HCT116 (cell line): ENCODE data around the gene ADRA2A. TPM values are rescaled to one million over a fixed set of nuclear protein-coding genes. Genes with fewer than 3 reads are reported as not detected.

Source experiments
- ATAC-seq: fragments of 200-7000 bp; cut with Tn5 transposase; 2 replicates; pipeline ENCODE4 v1.9.1; 2020; ENCODE audit warnings: mild to moderate bottlenecking, moderate library complexity
- BruUV-seq: library from RNA; stranded (reverse); fragments of 400-500 nt; replicated peaks from 2 replicates; lab custom pipeline; 2021; lab: Mats Ljungman, UMichigan
- CTCF ChIA-PET: fragments of 300-600 bp; sonication (Branson Sonifier 250); formaldehyde crosslinking; loops from one replicate; lab custom pipeline; 2021; ENCODE audit warnings: antibody characterized with exemption; lab: Charles Lee
- POLR2A ChIA-PET: fragments of 300-600, 350-600 bp; sonication (Branson Sonifier 250); formaldehyde crosslinking; loops from one replicate; lab custom pipeline; 2021; ENCODE audit warnings: antibody characterized with exemption; lab: Charles Lee
- RAD21 ChIA-PET, 2 experiments: fragments of 300-600 bp; sonication (Branson Sonifier 250); formaldehyde crosslinking; loops; one replicate each; lab custom pipeline; 2023; ENCODE audit warnings: low total read pairs in 2 of 2; ENCODE audit not compliant: uncharacterized antibody in 2 of 2, unreplicated experiment in 2 of 2, low non-redundant PET in 1 of 2; lab: Charles Lee
- DNase-seq: peaks from one replicate; pipeline ENCODE4 v3.0.0-alpha.2; 2010; ENCODE audit warnings: low read depth, low spot score
- H2AFZ ChIP-seq: fragments of 200-600 bp; shearing (Covaris generic), sonication (generic); 2 replicates; pipeline ENCODE4 v1.6.1; 2017; ENCODE audit warnings: low read depth, mixed run types, mixed read lengths, antibody characterized with exemption, low read length; ENCODE audit not compliant: poor library complexity, severe bottlenecking
- H3K27ac ChIP-seq: 2 replicates; pipeline ENCODE4 v1.5.1; 2012; ENCODE audit warnings: low read depth, low read length
- H3K27me3 ChIP-seq: fragments of 200-600 bp; sonication (generic); 2 replicates; pipeline ENCODE4 v1.6.1; 2016; ENCODE audit warnings: mixed run types, low read length, mixed read lengths; ENCODE audit not compliant: insufficient read depth
- H3K36me3 ChIP-seq, 2 experiments: fragments of 200-500 bp in 1 of 2; fragments of 200-600 bp in 1 of 2; sonication (Bioruptor generic) in 1 of 2; sonication (generic) in 1 of 2; 2 replicates each; pipeline versions ENCODE4 v1.5.1 to v1.6.1; 2014 to 2016; ENCODE audit warnings: low read length in 2 of 2, inconsistent platforms in 1 of 2, mixed read lengths in 1 of 2, mixed run types in 1 of 2; ENCODE audit not compliant: insufficient read depth in 2 of 2, control insufficient read depth in 1 of 2
- H3K4me1 ChIP-seq, 2 experiments: fragments of 200-600 bp in 1 of 2; sonication (generic) in 1 of 2; 2 replicates each; pipeline versions ENCODE4 v1.5.1 to v1.6.1; 2012 to 2017; ENCODE audit warnings: low read length in 2 of 2, inconsistent platforms in 1 of 2, mild to moderate bottlenecking in 1 of 2, mixed read lengths in 1 of 2, mixed run types in 1 of 2, moderate library complexity in 1 of 2; ENCODE audit not compliant: insufficient read depth in 2 of 2, control insufficient read depth in 1 of 2
- H3K4me2 ChIP-seq: fragments of 200-600 bp; sonication (generic); 2 replicates; pipeline ENCODE4 v1.6.1; 2017; ENCODE audit warnings: mixed run types, low read length, mixed read lengths
- H3K4me3 ChIP-seq, 2 experiments: fragments of 200-600 bp in 1 of 2; sonication (generic) in 1 of 2; replicated peaks in 1 of 2; 2 replicates each; pipeline ENCODE4 v1.5.1; 2011 to 2016; ENCODE audit warnings: low read length in 2 of 2, control low read depth in 1 of 2, low read depth in 1 of 2, mild to moderate bottlenecking in 1 of 2, mixed read lengths in 1 of 2, mixed run types in 1 of 2
- H3K79me2 ChIP-seq: fragments of 200-600 bp; sonication (generic); 2 replicates; pipeline ENCODE4 v1.6.1; 2017; ENCODE audit warnings: mild to moderate bottlenecking, mixed run types, low read length, moderate library complexity, mixed read lengths; ENCODE audit not compliant: insufficient read depth
- H3K9ac ChIP-seq: fragments of 200-600 bp; sonication (generic); 2 replicates; pipeline ENCODE4 v1.6.1; 2016; ENCODE audit warnings: low read length, mixed read lengths
- H3K9me2 ChIP-seq: fragments of 200-600 bp; sonication (generic), shearing (Covaris generic); 2 replicates; pipeline ENCODE4 v1.6.1; 2017; ENCODE audit warnings: mixed run types, mild to moderate bottlenecking, moderate library complexity; ENCODE audit not compliant: insufficient read depth
- H3K9me3 ChIP-seq, 2 experiments: fragments of 200-500 bp in 1 of 2; fragments of 200-600 bp in 1 of 2; sonication (Bioruptor generic) in 1 of 2; sonication (generic) in 1 of 2; 2 replicates each; pipeline ENCODE4 v1.6.1; 2014 to 2017; ENCODE audit warnings: low read length in 2 of 2, mixed read lengths in 2 of 2, inconsistent platforms in 1 of 2, low read depth in 1 of 2, mild to moderate bottlenecking in 1 of 2, mixed run types in 1 of 2, moderate library complexity in 1 of 2; ENCODE audit not compliant: control insufficient read depth in 1 of 2, insufficient read depth in 1 of 2
- H4K20me1 ChIP-seq: fragments of 200-600 bp; sonication (generic), shearing (Covaris generic); 2 replicates; pipeline ENCODE4 v1.6.1; 2017; ENCODE audit warnings: mixed run types, mild to moderate bottlenecking, moderate library complexity; ENCODE audit not compliant: insufficient read depth
- CEBPB ChIP-seq: IDR thresholded peaks from 2 replicates; pipeline ENCODE4 v1.6.1; 2012; ENCODE audit warnings: low read depth
- EZH2 ChIP-seq: fragments of 200-600 bp; sonication (generic); IDR thresholded peaks from 2 replicates; pipeline ENCODE4 v1.6.1; 2017; ENCODE audit warnings: antibody characterized with exemption, mixed run types
- EZH2phosphoT487 ChIP-seq: fragments of 200-600 bp; IDR thresholded peaks from 2 replicates; pipeline ENCODE4 v1.6.1; 2018; ENCODE audit warnings: antibody characterized with exemption, borderline replicate concordance
- POLR2A ChIP-seq: IDR thresholded peaks from 2 replicates; pipeline ENCODE4 v1.7.0; 2011; ENCODE audit warnings: borderline replicate concordance; ENCODE audit not compliant: insufficient read depth, insufficient read length; ENCODE audit errors: extremely low read depth
- POLR2AphosphoS5 ChIP-seq: IDR thresholded peaks from 2 replicates; pipeline ENCODE4 v1.6.1; 2011; ENCODE audit warnings: mild to moderate bottlenecking, low read depth, low read length, moderate library complexity
- SRF ChIP-seq: IDR thresholded peaks from 2 replicates; pipeline ENCODE4 v1.6.1; 2012; ENCODE audit warnings: low read depth
- TCF7L2 ChIP-seq: IDR thresholded peaks from 2 replicates; pipeline ENCODE4 v1.7.0; 2011; ENCODE audit warnings: borderline replicate concordance, inconsistent platforms; ENCODE audit not compliant: insufficient read depth, insufficient read length; ENCODE audit errors: extremely low read depth
- YY1 ChIP-seq: IDR thresholded peaks from 2 replicates; pipeline ENCODE4 v1.6.1; 2011; ENCODE audit warnings: low read length, low read depth, moderate library complexity, mild to moderate bottlenecking; ENCODE audit not compliant: insufficient replicate concordance; ENCODE audit errors: extremely low read depth
- ZBTB33 ChIP-seq: IDR thresholded peaks from 2 replicates; pipeline ENCODE4 v1.6.1; 2011; ENCODE audit warnings: mild to moderate bottlenecking, low read length, moderate library complexity; ENCODE audit not compliant: insufficient replicate concordance; ENCODE audit errors: extremely low read depth
- ZNF274 ChIP-seq: fragments of 200-500 bp; sonication (Bioruptor generic); IDR thresholded peaks from 2 replicates; pipeline ENCODE4 v1.6.1; 2014; ENCODE audit warnings: mild to moderate bottlenecking, low read depth, low read length, inconsistent platforms
- intact Hi-C: fragments of 100-400 bp; cut with micrococcal nuclease; formaldehyde crosslinking; loops from 2 replicates; pipeline ENCODE4 v1.10.0; 2022
- total RNA-seq: library from RNA; stranded (reverse); gene quantifications from one replicate; pipeline ENCODE4 v1.2.1, GENCODE V29; 2021; ENCODE audit not compliant: unreplicated experiment
- TF ChIP-seq, protein P1 (sequence below): IDR thresholded peaks from 2 replicates; pipeline ENCODE4 v1.6.1; 2012
- TF ChIP-seq, protein P2 (sequence below): IDR thresholded peaks from 2 replicates; pipeline ENCODE4 v1.6.1; 2012; ENCODE audit warnings: low read depth

The ADRA2A gene
- total RNA-seq, 1 experiment from 2014 or later, result 0.15 TPM

DNA sequence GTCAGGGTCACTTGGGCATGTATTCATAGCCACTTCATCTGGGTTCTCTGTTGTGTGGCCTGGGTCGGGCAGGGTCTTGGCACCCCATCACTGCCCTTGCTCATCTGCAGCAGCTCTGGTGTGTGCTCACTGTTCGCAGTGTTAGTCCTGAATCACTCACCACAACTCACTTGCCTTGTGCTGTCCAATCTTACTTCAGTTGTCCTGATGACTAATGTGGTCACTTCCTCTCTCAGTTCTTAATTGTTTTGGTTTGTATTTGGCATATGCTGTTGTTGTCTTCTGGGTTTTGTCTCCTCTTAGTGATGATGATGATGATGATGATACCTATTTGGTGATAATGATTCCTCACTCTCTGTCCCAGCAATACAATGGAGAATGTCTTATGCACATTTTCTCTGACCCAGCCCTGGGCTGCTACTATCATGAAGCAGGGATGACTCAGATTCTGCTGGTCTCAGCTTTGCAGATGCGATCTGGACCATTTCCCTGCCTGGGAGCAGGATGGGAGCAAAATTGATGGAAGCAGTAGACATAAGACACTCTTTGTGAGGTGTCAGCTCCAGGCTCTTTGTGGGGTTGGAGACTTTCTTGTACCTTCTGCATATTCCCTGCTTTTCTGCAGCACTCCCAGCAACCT lies 17.0 kb downstream of the ADRA2A start:
- no peak overlapping the region for H3K4me3 ChIP-seq
- H3K4me1 ChIP-seq, result peaks cover 0 to 2% of the 10 kb centered on the region in 2 experiments; a peak in 2 of 4 replicates
- no peaks in the 10 kb centered on the region for H3K36me3 ChIP-seq
- ChIA-PET POLR2A (no interaction called here), RAD21 (no interaction called here), CTCF (no interaction called here)
- no peak for DNase-seq
- 0 out of 2 replicates have a peak, but pooled peaks cover 3% of the 10 kb centered on the region for H3K9me2 ChIP-seq
- no peak overlapping the region for H3K4me2 ChIP-seq
- H3K9ac ChIP-seq, result no peak overlapping the region
- H3K27me3 ChIP-seq, result peaks cover 22% of the 10 kb centered on the region; the same call in 1 of the 2 replicates
- no peak overlapping the region for H2AFZ ChIP-seq
- no peak for ATAC-seq
- BruUV-seq, result no TSS peak
- TF ChIP-seq ZNF274 (no peak), CEBPB (no peak)
- TF ChIP-seq, protein P1, sequence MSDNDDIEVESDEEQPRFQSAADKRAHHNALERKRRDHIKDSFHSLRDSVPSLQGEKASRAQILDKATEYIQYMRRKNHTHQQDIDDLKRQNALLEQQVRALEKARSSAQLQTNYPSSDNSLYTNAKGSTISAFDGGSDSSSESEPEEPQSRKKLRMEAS, result no peak
- H4K20me1 ChIP-seq, result no peaks in the 10 kb centered on the region
- H3K27ac ChIP-seq, result no peak overlapping the region
- H3K79me2 ChIP-seq, result no peaks in the 10 kb centered on the region
- H3K9me3 ChIP-seq, result no peaks in the 10 kb centered on the region
- intact Hi-C loops, result no loop called here

DNA sequence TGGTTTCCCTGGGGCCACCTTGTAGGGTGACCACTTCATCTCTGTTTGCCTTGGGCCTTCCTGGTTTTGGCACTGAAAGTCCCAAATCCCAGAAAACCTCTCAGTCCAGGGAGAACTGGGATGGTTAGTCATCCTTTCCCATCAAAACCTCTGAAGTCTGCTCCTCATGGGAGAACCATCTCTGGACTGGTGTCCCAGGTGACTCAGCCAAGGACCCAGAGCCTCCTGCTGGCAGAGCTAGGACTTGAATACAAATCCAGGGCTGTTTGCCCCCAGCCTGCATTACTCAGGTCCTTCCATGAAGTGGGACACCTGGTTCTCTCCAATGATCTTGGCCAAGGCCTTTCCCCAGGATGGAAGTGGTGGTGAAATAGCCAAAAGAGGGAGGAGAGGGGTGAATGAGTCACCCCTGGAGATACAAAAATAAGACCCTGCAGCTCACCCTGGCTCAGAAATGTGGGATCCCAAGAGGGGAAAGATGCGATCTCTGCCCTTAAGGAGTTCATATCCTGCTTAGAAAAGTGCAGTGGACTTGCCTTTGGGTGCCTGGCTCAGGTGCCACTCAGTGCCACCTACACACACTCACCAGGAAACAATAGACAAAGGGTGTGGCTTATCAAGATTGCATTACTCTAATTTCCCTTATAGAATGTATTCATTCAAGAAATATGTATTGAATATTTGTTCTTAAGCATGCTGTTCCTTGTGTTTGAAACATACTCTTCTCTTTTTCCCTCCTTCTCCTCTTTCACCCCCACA lies 22.0 kb downstream of the ADRA2A start:
- no peaks in the 10 kb centered on the region for H3K9me3 ChIP-seq
- H3K9me2 ChIP-seq, result 0 out of 2 replicates have a peak, but pooled peaks cover 3% of the 10 kb centered on the region
- intact Hi-C loops, result loop anchor here (1.0 kb wide), 1 partner anchor 353 kb away; no protein-coding TSS in a partner anchor
- H3K27me3 ChIP-seq, result peaks cover 25% of the 10 kb centered on the region
- H2AFZ ChIP-seq, result no peak overlapping the region
- BruUV-seq, result no TSS peak
- H3K36me3 ChIP-seq, result no peaks in the 10 kb centered on the region
- DNase-seq (peak; percentile 19), ATAC-seq (peak; percentile 78)
- H3K4me1 ChIP-seq, result peaks cover 0 to 7% of the 10 kb centered on the region in 2 experiments; a peak in 2 of 4 replicates
- no peaks in the 10 kb centered on the region for H4K20me1 ChIP-seq
- RAD21 ChIA-PET, result no interaction called here
- no peak overlapping the region for H3K27ac ChIP-seq
- H3K4me3 ChIP-seq, result no peak overlapping the region
- H3K4me2 ChIP-seq, result no peak overlapping the region
- POLR2A ChIA-PET, result no interaction called here
- CTCF ChIA-PET, result no interaction called here
- H3K79me2 ChIP-seq, result no peaks in the 10 kb centered on the region
- no peak overlapping the region for H3K9ac ChIP-seq
- TF ChIP-seq EZH2phosphoT487, result no peak
- no peak for TF ChIP-seq POLR2AphosphoS5
- TF ChIP-seq TCF7L2, result no peak
- TF ChIP-seq YY1, result no peak
- TF ChIP-seq, protein P2, sequence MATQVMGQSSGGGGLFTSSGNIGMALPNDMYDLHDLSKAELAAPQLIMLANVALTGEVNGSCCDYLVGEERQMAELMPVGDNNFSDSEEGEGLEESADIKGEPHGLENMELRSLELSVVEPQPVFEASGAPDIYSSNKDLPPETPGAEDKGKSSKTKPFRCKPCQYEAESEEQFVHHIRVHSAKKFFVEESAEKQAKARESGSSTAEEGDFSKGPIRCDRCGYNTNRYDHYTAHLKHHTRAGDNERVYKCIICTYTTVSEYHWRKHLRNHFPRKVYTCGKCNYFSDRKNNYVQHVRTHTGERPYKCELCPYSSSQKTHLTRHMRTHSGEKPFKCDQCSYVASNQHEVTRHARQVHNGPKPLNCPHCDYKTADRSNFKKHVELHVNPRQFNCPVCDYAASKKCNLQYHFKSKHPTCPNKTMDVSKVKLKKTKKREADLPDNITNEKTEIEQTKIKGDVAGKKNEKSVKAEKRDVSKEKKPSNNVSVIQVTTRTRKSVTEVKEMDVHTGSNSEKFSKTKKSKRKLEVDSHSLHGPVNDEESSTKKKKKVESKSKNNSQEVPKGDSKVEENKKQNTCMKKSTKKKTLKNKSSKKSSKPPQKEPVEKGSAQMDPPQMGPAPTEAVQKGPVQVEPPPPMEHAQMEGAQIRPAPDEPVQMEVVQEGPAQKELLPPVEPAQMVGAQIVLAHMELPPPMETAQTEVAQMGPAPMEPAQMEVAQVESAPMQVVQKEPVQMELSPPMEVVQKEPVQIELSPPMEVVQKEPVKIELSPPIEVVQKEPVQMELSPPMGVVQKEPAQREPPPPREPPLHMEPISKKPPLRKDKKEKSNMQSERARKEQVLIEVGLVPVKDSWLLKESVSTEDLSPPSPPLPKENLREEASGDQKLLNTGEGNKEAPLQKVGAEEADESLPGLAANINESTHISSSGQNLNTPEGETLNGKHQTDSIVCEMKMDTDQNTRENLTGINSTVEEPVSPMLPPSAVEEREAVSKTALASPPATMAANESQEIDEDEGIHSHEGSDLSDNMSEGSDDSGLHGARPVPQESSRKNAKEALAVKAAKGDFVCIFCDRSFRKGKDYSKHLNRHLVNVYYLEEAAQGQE, result no peak
- no peak for TF ChIP-seq ZBTB33
- no peak for TF ChIP-seq SRF
- no peak for TF ChIP-seq EZH2
- no peak for TF ChIP-seq POLR2A
